ENCODE results near the gene SMAD6.
"Not testable (repeated sequence)": the region's sequence is repeated elsewhere in the genome, so short reads cannot be mapped to it uniquely, and the experiment has no call there.

SMAD6 gene

GRCh38 chr15:66825139-66825538 lies 123.1 kb downstream of the SMAD6 start:
- Mint-ChIP-seq H3K36me3 (no peaks in the 10 kb centered on the region), H3K9me3 (no peaks in the 10 kb centered on the region), H3K4me3 (no peak overlapping the region), H3K4me1 (no peaks in the 10 kb centered on the region), H3K27ac (no peak overlapping the region), H3K27me3 (no peaks in the 10 kb centered on the region)

- H3K4me1 Mint-ChIP-seq = no peaks in the 10 kb centered on the region
- no peak overlapping the region for H3K4me3 Mint-ChIP-seq
- H3K36me3 Mint-ChIP-seq = no peaks in the 10 kb centered on the region
- H3K27me3 Mint-ChIP-seq = no peaks in the 10 kb centered on the region
- no peaks in the 10 kb centered on the region for H3K9me3 Mint-ChIP-seq
- H3K27ac Mint-ChIP-seq = no peak overlapping the region
These were observed 123.7 kb downstream of the SMAD6 start for GRCh38 chr15:66825731-66826130.

DNA sequence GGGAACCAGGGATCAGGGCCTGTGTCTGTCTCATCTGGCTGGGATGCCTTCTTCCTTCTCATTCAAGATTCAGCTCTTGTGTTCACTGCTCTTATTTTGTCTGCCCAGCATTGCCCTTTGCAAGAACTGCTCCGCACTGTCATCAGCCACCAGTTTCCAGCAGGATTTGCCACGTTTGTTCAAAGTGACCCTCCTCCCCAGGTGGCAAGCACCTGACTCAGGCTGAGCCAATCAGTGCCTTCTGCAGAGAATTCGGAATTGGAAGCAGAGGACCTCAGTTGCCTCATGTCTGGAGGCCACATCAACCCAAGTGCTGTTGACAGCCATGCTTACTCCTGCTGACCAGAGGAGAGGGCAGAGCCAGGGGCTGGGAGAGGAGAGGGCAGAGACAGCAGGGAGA lies 124.5 kb downstream of the SMAD6 start:
- H3K4me1 Mint-ChIP-seq = no peaks in the 10 kb centered on the region
- H3K4me3 Mint-ChIP-seq = no peak overlapping the region
- no peaks in the 10 kb centered on the region for H3K9me3 Mint-ChIP-seq
- H3K27me3 Mint-ChIP-seq = no peaks in the 10 kb centered on the region
- no peak overlapping the region for H3K27ac Mint-ChIP-seq
- H3K36me3 Mint-ChIP-seq = no peaks in the 10 kb centered on the region

- H3K27me3 Mint-ChIP-seq = no peaks in the 10 kb centered on the region
- H3K36me3 Mint-ChIP-seq = no peaks in the 10 kb centered on the region
- H3K4me1 Mint-ChIP-seq = no peaks in the 10 kb centered on the region
- H3K4me3 Mint-ChIP-seq = no peak overlapping the region
- H3K9me3 Mint-ChIP-seq = no peaks in the 10 kb centered on the region
- no peak overlapping the region for H3K27ac Mint-ChIP-seq
These were observed 125.1 kb downstream of the SMAD6 start for GRCh38 chr15:66827039-66827697.

- Mint-ChIP-seq H3K4me1 (no peaks in the 10 kb centered on the region), H3K27ac (no peak overlapping the region), H3K9me3 (no peaks in the 10 kb centered on the region), H3K36me3 (no peaks in the 10 kb centered on the region), H3K4me3 (no peak overlapping the region), H3K27me3 (no peaks in the 10 kb centered on the region)
These were observed 125.6 kb downstream of the SMAD6 start for GRCh38 chr15:66827698-66828055.

DNA sequence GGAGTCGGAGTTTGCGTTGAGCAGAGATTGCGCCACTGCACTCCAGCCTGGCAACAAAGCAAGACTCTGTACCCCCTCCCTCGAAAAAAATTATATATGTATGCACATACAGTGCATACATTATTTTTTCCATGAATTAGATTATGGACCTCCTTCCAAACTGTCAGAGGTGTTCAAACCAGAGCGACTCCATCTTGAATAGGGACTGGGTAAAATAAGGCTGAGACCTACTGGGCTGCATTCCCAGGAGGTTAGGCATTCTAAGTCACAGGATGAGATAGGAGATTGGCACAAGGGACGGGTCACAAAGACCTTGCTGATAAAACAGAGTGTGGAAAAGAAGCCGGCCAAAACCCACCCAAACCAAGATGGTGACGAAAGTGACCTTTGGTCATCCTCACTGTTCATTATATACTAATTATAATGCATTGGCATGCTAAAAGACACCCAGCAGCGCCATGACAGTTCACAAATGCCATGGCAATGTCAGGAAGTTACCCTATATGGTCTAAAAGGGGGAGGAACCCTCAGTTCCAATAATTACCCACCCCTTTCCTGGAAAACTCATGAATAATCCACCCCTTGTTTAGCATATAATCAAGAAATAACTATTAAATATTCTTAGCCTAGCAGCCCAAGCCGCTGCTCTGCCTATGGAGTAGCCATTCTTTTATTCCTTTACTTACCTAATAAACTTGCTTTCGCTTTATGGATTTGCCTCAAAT lies 126.9 kb downstream of the SMAD6 start:
- not testable (repeated sequence) for H3K36me3 Mint-ChIP-seq, H3K4me3 Mint-ChIP-seq, H3K27me3 Mint-ChIP-seq, H3K4me1 Mint-ChIP-seq, H3K9me3 Mint-ChIP-seq, H3K27ac Mint-ChIP-seq

DNA sequence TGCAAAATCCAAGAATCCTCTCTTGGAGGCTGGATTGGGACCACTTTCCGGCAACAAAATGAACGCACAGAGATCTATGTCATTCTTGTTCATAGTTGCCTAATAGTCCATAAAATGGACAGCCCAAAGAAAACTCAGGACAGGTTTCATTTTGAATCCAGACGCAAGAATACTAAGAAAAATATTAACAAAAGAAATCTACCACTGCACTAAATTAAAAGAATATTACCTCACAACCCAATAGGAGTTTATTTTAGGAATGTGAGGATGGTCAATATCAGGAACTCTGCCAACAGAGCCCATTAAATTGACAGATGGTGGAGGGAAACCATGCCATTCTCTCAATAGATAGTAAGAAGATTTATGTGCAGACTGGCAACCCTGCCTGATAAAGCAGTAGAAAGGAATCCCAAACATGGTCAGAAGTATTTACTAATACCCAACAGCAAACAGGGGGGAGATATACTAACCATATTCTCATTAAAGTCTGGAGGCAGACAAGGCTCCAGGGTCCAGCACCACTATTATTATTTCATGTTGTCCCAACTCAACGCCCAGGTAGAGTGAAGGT lies 127.6 kb downstream of the SMAD6 start:
- Mint-ChIP-seq H3K9me3 (no peaks in the 10 kb centered on the region), H3K36me3 (no peaks in the 10 kb centered on the region), H3K27me3 (no peaks in the 10 kb centered on the region), H3K4me3 (no peak overlapping the region), H3K27ac (no peak overlapping the region), H3K4me1 (no peaks in the 10 kb centered on the region)

GRCh38 chr15:66830358-66830757 lies 128.3 kb downstream of the SMAD6 start:
- no peaks in the 10 kb centered on the region for H3K4me1 Mint-ChIP-seq
- H3K4me3 Mint-ChIP-seq = no peak overlapping the region
- H3K27ac Mint-ChIP-seq = no peak overlapping the region

GRCh38 chr15:66830823-66831222 lies 128.8 kb downstream of the SMAD6 start:
- Mint-ChIP-seq H3K27me3 (no peaks in the 10 kb centered on the region), H3K9me3 (no peaks in the 10 kb centered on the region), H3K4me3 (no peak overlapping the region), H3K27ac (no peak overlapping the region), H3K4me1 (no peaks in the 10 kb centered on the region), H3K36me3 (no peaks in the 10 kb centered on the region)

More at GRCh38 chr15:66830358-66830757, 128.3 kb downstream of the SMAD6 start:
- no peaks in the 10 kb centered on the region for H3K9me3 Mint-ChIP-seq
- no peaks in the 10 kb centered on the region for H3K27me3 Mint-ChIP-seq
- no peaks in the 10 kb centered on the region for H3K36me3 Mint-ChIP-seq

DNA sequence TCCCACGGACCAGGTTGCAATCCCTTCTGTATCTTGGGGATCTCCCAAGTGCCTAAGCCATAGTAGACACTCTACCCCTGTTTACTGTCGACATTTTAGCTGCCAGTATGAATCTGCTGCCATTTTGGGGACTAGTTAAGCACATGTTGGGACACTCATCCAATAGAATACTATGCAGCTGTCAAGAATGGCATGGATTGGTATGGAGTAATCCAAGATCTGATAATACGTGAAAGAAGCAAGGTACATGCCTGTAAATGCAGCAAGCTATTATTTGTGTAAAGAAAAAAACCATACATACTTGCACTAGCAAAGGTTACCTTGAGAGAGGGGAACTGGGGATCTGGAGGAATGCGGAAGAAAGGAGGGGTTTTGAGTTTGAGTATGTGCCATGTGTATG lies 129.3 kb downstream of the SMAD6 start:
- Mint-ChIP-seq H3K27me3 (no peaks in the 10 kb centered on the region), H3K36me3 (no peaks in the 10 kb centered on the region), H3K9me3 (no peaks in the 10 kb centered on the region), H3K27ac (no peak overlapping the region), H3K4me3 (no peak overlapping the region), H3K4me1 (no peaks in the 10 kb centered on the region)

DNA sequence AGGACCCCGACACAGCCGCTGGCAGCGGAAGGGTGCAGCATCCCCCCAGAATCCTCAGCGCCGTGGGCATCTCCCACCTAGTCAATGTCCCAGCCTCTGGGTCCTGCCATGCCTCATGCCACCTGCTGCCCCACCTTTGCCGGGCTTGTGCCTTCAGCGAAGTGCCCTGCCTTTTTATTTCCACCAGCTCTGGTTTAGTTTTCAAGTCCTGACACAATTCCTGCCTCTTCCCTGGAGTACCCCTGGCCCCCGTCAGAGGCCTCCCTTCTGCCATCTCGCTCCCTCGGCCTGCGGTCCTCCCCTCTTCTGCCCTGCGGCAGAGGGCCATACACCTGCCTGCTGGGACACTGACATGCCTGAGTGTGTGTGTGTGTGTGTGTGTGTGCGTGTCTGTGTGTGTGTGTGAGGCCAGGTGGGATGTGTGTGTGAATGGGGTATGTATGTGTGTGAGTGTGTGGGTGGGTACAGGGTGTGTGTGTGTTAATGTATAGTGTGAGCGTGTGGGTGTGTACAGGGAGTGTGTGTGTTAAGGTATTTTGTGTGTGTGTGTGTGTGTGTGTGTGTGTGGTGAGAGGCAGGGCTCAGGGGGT lies 129.9 kb downstream of the SMAD6 start:
- no peak overlapping the region for H3K27ac Mint-ChIP-seq
- no peak overlapping the region for H3K4me3 Mint-ChIP-seq
- no peaks in the 10 kb centered on the region for H3K36me3 Mint-ChIP-seq
- no peaks in the 10 kb centered on the region for H3K4me1 Mint-ChIP-seq
- no peaks in the 10 kb centered on the region for H3K27me3 Mint-ChIP-seq
- H3K9me3 Mint-ChIP-seq = no peaks in the 10 kb centered on the region
